T-cell (primary cell): Measurements from ENCODE around the gene CNGA3. TPM values are rescaled to one million over a fixed set of nuclear protein-coding genes. Genes with fewer than 3 reads are reported as not detected.

Source experiments
- ATAC-seq, 4 experiments: fragments of 200-7000 bp in 3 of 4; fragments of 150-1000 bp in 1 of 4; cut with Tn5 transposase; replicated peaks in 1 of 4; 1 replicate in 3 of 4; 2 replicates in 1 of 4; pipeline ENCODE4 v1.10.0; 2021; ENCODE audit warnings: moderate library complexity in 3 of 4, mild to moderate bottlenecking in 2 of 4, moderate number of reproducible peaks in 1 of 4
- CTCF ChIA-PET, 2 donors: fragments of 300-600 bp; sonication (Branson Sonifier 250); formaldehyde crosslinking; loops; one replicate each; lab custom pipeline; 2022; ENCODE audit warnings: antibody characterized with exemption in 2 of 2; lab: Charles Lee
- POLR2A ChIA-PET, 2 donors: fragments of 300-600 bp; sonication (Branson Sonifier 250); formaldehyde crosslinking; loops; one replicate each; lab custom pipeline; 2022; ENCODE audit warnings: antibody characterized with exemption in 2 of 2; lab: Charles Lee
- DNase-seq, 35 experiments: peaks; one replicate each; pipeline versions ENCODE4 v3.0.0 to v3.0.0-alpha.2; 2013 to 2023
- H3K27ac ChIP-seq: one replicate; pipeline ENCODE4 v1.5.1; 2013; ENCODE audit warnings: low read length
- H3K27me3 ChIP-seq, 2 experiments: replicated peaks in 1 of 2; 1 replicate in 1 of 2; 2 replicates in 1 of 2; pipeline versions ENCODE4 v1.6.1 to v1.7.0; 2013; ENCODE audit warnings: low read length in 1 of 2, mixed read lengths in 1 of 2; ENCODE audit not compliant: control insufficient read depth in 2 of 2, insufficient read depth in 2 of 2; ENCODE audit errors: extremely low read depth in 1 of 2
- H3K36me3 ChIP-seq, 2 donors: 1 replicate in 1 of 2; 2 replicates in 1 of 2; pipeline versions ENCODE4 v1.6.1 to v1.7.0; 2013; ENCODE audit warnings: low read length in 1 of 2; ENCODE audit not compliant: control insufficient read depth in 2 of 2, insufficient read depth in 1 of 2; ENCODE audit errors: extremely low read depth in 1 of 2
- H3K4me1 ChIP-seq, 2 experiments: 1 replicate in 1 of 2; 2 replicates in 1 of 2; pipeline versions ENCODE4 v1.6.1 to v1.7.0; 2013; ENCODE audit warnings: low read length in 2 of 2, mixed read lengths in 1 of 2; ENCODE audit not compliant: insufficient read depth in 2 of 2, control insufficient read depth in 1 of 2; ENCODE audit errors: extremely low read depth in 1 of 2
- H3K4me3 ChIP-seq, 2 donors: 1 replicate in 1 of 2; 2 replicates in 1 of 2; pipeline versions ENCODE4 v1.5.1 to v1.7.0; 2013; ENCODE audit warnings: mild to moderate bottlenecking in 2 of 2, low read length in 1 of 2, moderate library complexity in 1 of 2; ENCODE audit not compliant: control insufficient read depth in 1 of 2; ENCODE audit errors: extremely low read depth in 1 of 2
- H3K9me3 ChIP-seq: 2 replicates; pipeline ENCODE4 v1.7.0; 2013
- H3K27ac Mint-ChIP-seq, 2 donors: one replicate each; pipeline ENCODE4 v1.8.0; 2020 to 2021; ENCODE audit warnings: mild to moderate bottlenecking in 2 of 2, mixed read lengths in 2 of 2
- H3K27me3 Mint-ChIP-seq, 2 donors: one replicate each; pipeline ENCODE4 v1.8.0; 2021 to 2022; ENCODE audit warnings: mixed read lengths in 2 of 2
- H3K36me3 Mint-ChIP-seq: one replicate; pipeline ENCODE4 v1.8.0; 2021; ENCODE audit warnings: mixed read lengths
- H3K4me1 Mint-ChIP-seq, 3 donors: one replicate each; pipeline ENCODE4 v1.8.0; 2020 to 2022; ENCODE audit warnings: mixed read lengths in 3 of 3, mild to moderate bottlenecking in 1 of 3
- H3K4me3 Mint-ChIP-seq, 3 donors: one replicate each; pipeline ENCODE4 v1.8.0; 2020 to 2022; ENCODE audit warnings: mild to moderate bottlenecking in 3 of 3, mixed read lengths in 3 of 3, moderate library complexity in 3 of 3
- H3K9me3 Mint-ChIP-seq, 3 donors: one replicate each; pipeline ENCODE4 v1.8.0; 2020 to 2022; ENCODE audit warnings: mixed read lengths in 3 of 3
- WGBS: methylation state at CpG from one replicate; pipeline ENCODE4 v1.1.5; 2013; ENCODE audit warnings: missing lambda C conversion rate; ENCODE audit not compliant: insufficient coverage; 5-methylcytosine and 5-hydroxymethylcytosine counted together
- total RNA-seq, 35 experiments: library from RNA in 6 of 35; stranded (reverse) in 6 of 35; fragments of 120-200 nt in 1 of 35; gene quantifications; one replicate each; pipeline versions ENCODE4 v1.2.1 to v1.2.4 and lab custom pipeline; 2013 to 2026

The CNGA3 gene
- total RNA-seq, 5 donors from 2014 or later (not counting 1 experiment from before 2014, with no cell fraction given) = not detected

DNA sequence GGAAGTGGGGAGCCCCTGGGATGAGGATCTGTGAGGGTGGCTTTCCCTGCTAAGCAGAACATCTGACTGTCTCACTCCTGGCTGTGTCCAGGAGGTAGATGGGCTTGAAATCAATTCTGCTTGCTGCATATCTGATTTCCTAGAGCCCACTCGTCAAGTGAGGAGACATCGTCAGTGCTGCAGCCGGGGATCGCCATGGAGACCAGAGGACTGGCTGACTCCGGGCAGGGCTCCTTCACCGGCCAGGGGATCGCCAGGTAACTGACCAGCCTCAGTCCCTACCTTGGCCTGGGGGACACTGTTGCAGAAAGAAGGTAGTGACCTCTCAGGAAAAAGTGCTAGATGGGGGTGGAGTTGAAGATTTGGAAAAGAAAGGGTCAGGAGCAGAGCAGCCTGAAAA, 31.3 kb downstream of the CNGA3 start:
- Histone ChIP-seq H3K27ac (no peak overlapping the region), H3K4me1 (no peaks in the 10 kb centered on the region), H3K4me3 (no peak overlapping the region), H3K36me3 (no peaks in the 10 kb centered on the region), H3K9me3 (no peaks in the 10 kb centered on the region), H3K27me3 (peaks cover 0 to 66% of the 10 kb centered on the region in 2 experiments)
- ATAC-seq (no peak), DNase-seq (no peak)
- Mint-ChIP-seq H3K4me3 (no peak overlapping the region), H3K36me3 (no peaks in the 10 kb centered on the region), H3K4me1 (no peaks in the 10 kb centered on the region), H3K9me3 (no peaks in the 10 kb centered on the region), H3K27ac (no peak overlapping the region), H3K27me3 (peaks cover 31 to 49% of the 10 kb centered on the region in 2 donors)
- ChIA-PET CTCF (no interaction called here), POLR2A (no interaction called here)
- 78% methylated on average over 6 of the region's 7 CpGs for WGBS

DNA sequence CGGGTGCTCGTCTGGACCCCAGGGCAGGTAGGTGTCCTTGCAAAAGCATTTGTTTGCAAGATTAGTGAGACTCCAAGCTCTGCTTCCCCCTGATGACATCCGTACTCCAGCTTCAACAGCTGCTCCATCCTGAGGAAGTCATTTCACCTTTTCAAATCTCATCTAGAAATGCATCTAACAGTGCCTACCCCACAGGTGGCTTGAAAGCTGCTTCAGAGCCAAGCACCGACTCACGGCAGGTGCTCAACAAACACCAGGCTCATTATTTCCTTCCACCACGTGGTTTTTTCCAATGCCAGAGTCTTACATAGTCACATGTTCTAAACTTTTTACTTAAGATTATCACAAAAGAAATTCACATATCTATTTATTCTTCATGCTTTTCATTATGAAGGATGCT, 31.9 kb downstream of the CNGA3 start:
- ChIA-PET CTCF (no interaction called here), POLR2A (no interaction called here)
- no peak for ATAC-seq
- 52% methylated on average over 3 of the region's 6 CpGs for WGBS
- no peaks in the 10 kb centered on the region for H3K9me3 ChIP-seq
- Mint-ChIP-seq H3K4me1 (no peaks in the 10 kb centered on the region), H3K4me3 (no peak overlapping the region), H3K36me3 (no peaks in the 10 kb centered on the region), H3K9me3 (no peaks in the 10 kb centered on the region), H3K27me3 (peaks cover 26 to 44% of the 10 kb centered on the region in 2 donors), H3K27ac (no peak overlapping the region)
- no peaks in the 10 kb centered on the region for H3K4me1 ChIP-seq
- no peak for DNase-seq
- H3K36me3 ChIP-seq = no peaks in the 10 kb centered on the region
- no peak overlapping the region for H3K27ac ChIP-seq
- peaks cover 0 to 63% of the 10 kb centered on the region in 2 experiments for H3K27me3 ChIP-seq
- no peak overlapping the region for H3K4me3 ChIP-seq

DNA sequence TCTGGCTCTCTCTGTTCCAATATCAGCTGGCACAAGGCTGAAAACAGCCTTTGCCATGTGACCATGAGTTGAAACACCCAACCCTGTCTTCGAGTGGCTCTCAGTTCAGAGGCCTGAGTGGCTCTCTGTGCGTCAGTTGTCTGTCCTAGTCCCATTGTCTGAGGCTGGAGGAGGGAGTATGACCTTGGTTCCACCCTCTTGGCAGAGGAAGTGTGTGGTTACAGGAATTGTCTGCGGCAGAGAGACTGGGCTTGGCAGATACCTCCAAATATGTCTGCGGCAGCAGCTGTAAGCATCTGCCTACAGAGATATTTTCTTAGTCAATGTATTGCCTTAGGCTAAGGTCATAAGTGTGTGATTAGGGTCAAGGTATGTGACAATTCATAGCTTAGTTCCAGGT, 32.6 kb downstream of the CNGA3 start:
- H3K27me3 ChIP-seq = peaks cover 0 to 66% of the 10 kb centered on the region in 2 experiments
- ChIA-PET CTCF (no interaction called here), POLR2A (no interaction called here)
- H3K9me3 ChIP-seq = no peaks in the 10 kb centered on the region
- WGBS = 90% methylated on average over 4 of the region's 4 CpGs
- no peak for DNase-seq
- no peak overlapping the region for H3K27ac ChIP-seq
- Mint-ChIP-seq H3K27me3 (peaks cover 26 to 38% of the 10 kb centered on the region in 2 donors), H3K27ac (no peak overlapping the region), H3K36me3 (no peaks in the 10 kb centered on the region), H3K4me3 (no peak overlapping the region), H3K9me3 (no peaks in the 10 kb centered on the region), H3K4me1 (no peaks in the 10 kb centered on the region)
- H3K36me3 ChIP-seq = no peaks in the 10 kb centered on the region
- no peaks in the 10 kb centered on the region for H3K4me1 ChIP-seq
- ATAC-seq = no peak
- no peak overlapping the region for H3K4me3 ChIP-seq

DNA sequence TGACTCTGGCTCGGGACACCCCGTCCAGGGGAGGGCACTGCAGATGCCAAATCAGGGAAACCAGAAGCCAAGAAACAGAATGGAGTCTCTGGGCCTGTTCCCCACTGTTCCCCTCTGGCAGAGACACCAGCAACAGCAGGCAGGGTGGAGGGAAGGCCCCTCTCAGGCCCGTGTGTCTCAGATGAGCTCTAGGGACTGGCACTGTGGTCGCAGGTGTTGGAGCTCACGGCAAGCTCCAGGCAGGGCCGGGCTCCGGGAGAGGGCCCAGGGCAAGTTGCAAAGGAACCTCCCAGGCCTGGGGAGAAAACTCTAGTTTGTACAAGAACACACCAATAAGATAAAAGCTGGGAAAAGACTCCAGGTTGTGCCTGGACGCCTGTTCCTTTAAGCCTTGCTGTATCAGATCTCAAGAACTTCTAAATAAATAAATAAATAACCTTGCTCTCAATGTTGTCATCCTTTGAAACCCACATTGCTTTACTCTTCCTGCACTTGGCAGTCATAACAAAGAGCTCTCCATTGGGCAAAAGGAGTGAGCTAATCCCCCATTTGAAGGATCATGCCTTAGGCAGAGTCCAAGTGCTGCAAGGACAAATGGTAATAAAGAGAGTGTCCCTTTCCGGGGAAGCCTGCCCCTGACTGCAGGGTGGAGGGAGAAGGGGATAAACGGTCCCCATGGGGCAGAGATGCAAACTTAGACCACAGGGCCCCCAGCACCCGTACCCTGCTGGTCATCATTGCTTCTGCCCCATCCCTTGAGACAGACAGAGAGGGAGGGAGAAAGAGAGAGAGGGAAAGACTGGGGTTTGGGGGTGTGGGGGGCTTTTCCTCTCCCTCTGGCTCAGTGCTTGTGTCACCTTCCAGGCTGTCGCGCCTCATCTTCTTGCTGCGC, 33.3 kb downstream of the CNGA3 start:
- POLR2A ChIA-PET = no interaction called here
- no peak overlapping the region for H3K27ac Mint-ChIP-seq
- H3K4me3 Mint-ChIP-seq = no peak overlapping the region
- H3K27me3 Mint-ChIP-seq = peaks cover 19 to 31% of the 10 kb centered on the region in 2 donors
- no peaks in the 10 kb centered on the region for H3K9me3 Mint-ChIP-seq
- no peaks in the 10 kb centered on the region for H3K4me1 Mint-ChIP-seq
- H3K9me3 ChIP-seq = no peaks in the 10 kb centered on the region
- no peak for DNase-seq
- 74% methylated on average over 8 of the region's 14 CpGs for WGBS
- H3K27me3 ChIP-seq = peaks cover 0 to 62% of the 10 kb centered on the region in 2 experiments
- no peaks in the 10 kb centered on the region for H3K36me3 Mint-ChIP-seq
- no peak overlapping the region for H3K27ac ChIP-seq
- no peaks in the 10 kb centered on the region for H3K36me3 ChIP-seq
- H3K4me1 ChIP-seq = no peaks in the 10 kb centered on the region
- no peak overlapping the region for H3K4me3 ChIP-seq
- CTCF ChIA-PET = interaction anchor here (0.6 to 0.7 kb wide), 2 partner anchors 184 to 650 kb away, joined by 3 to 5 read pairs; no protein-coding TSS in a partner anchor
- ATAC-seq = no peak

DNA sequence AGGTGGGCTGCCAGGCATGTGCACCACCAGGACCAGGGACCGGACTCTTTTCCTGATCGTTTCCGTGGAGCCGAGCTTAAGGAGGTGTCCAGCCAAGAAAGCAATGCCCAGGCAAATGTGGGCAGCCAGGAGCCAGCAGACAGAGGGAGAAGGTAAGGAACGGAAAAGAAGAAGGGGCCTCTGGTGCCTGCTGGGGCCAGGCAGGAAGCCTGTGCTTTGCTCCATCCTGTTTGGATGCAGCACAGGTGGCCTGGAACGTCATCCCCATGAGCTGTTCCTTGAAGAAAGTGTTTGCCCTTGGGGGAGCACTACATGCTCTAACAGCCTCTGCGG, 33.9 kb downstream of the CNGA3 start:
- H3K36me3 ChIP-seq = no peaks in the 10 kb centered on the region
- H3K27me3 ChIP-seq = peaks cover 0 to 60% of the 10 kb centered on the region in 2 experiments
- ATAC-seq (no peak), DNase-seq (no peak)
- Mint-ChIP-seq H3K9me3 (no peaks in the 10 kb centered on the region), H3K27me3 (peaks cover 20 to 29% of the 10 kb centered on the region in 2 donors), H3K4me1 (peaks cover 0 to 3% (median 0%) of the 10 kb centered on the region in 3 donors), H3K36me3 (no peaks in the 10 kb centered on the region), H3K27ac (no peak overlapping the region), H3K4me3 (no peak overlapping the region)
- ChIA-PET POLR2A (no interaction called here), CTCF (no interaction called here)
- H3K27ac ChIP-seq = no peak overlapping the region
- 74% methylated on average over 7 of the region's 7 CpGs for WGBS
- H3K4me1 ChIP-seq = peaks cover 0 to 2% of the 10 kb centered on the region in 2 experiments
- H3K9me3 ChIP-seq = no peaks in the 10 kb centered on the region
- no peak overlapping the region for H3K4me3 ChIP-seq

DNA sequence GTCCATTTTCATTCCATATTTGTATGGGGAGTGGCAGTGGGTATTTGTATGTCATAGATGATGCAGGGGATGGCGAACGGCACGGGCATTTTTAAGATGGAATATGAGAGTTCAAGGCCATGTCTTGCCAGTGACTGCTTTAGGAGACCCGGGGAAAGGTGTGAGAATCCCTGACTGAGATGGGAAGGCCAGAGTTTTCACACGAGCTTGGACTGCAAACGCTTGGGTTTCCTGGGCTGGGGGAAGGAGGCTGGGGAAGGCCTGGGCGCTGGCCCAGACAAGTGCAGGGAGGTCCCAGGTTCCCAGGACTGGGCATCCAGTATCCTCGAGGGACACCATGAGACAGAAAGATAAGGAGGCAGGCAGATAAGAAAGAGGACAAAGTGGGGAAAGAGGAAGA, 35.2 kb downstream of the CNGA3 start:
- Histone ChIP-seq H3K36me3 (no peaks in the 10 kb centered on the region), H3K9me3 (no peaks in the 10 kb centered on the region), H3K27ac (no peak overlapping the region), H3K27me3 (peaks cover 0 to 54% of the 10 kb centered on the region in 2 experiments), H3K4me3 (no peak overlapping the region), H3K4me1 (peaks cover 0 to 2% of the 10 kb centered on the region in 2 experiments)
- ATAC-seq (no peak), DNase-seq (no peak)
- Mint-ChIP-seq H3K4me1 (peaks cover 0 to 3% (median 0%) of the 10 kb centered on the region in 3 donors), H3K36me3 (no peaks in the 10 kb centered on the region), H3K27ac (no peak overlapping the region), H3K9me3 (no peaks in the 10 kb centered on the region), H3K27me3 (peaks cover 9 to 18% of the 10 kb centered on the region in 2 donors), H3K4me3 (no peak overlapping the region)
- WGBS = 73% methylated on average over 8 of the region's 8 CpGs
- ChIA-PET POLR2A (no interaction called here), CTCF (no interaction called here)
